T-helper 1 cell treated with Interleukin-12 subunit alpha and Interleukin-12 subunit beta and Interleukin-4 antibody, amounts not matched to agents 30 ng/mL and 1 ng/mL, for 36 hours (primary cell): ENCODE measurements around the gene PRX. TPM values are rescaled to one million over a fixed set of nuclear protein-coding genes. Genes with fewer than 3 reads are reported as not detected.
"Not testable (repeated sequence)": the region's sequence is repeated elsewhere in the genome, so short reads cannot be mapped to it uniquely, and the experiment has no call there.

ENCODE experiments used
- intact Hi-C: fragments of 100-400 bp; cut with micrococcal nuclease; formaldehyde crosslinking; loops from one replicate; pipeline ENCODE4 v1.15.1; 2024
- total RNA-seq: library from RNA; stranded (reverse); gene quantifications from 2 replicates; pipeline ENCODE4 v1.2.3, GENCODE V29; 2022

PRX gene
- total RNA-seq, 1 donor from 2014 or later, result 0.66 TPM

DNA sequence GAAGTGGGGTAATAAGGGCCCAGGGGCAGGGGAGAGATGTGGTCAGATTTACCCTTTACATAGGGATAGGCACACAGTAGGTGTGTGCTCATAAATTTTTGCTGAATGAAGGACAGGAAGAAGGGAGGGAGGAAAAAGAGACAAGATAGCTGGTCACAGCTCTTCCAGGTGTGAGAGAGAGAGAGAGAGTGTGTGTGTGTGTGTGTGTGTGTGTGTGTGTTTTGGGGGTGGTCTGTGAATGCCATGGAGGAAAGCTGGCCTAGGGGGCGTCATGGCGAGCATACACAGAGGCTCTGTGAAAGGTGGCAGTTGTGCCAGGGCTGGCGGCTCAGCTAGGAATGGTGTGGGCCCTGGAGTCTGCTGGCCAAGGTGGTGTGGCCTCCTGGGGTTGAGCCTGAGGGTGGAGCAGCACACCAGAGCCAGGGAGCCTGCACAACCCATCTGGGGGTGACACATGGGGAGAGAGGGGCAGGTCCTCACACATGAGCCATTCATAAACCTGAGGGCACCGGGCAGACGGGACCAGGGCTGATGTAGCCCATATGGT lies 6.0 kb upstream of the PRX start:
- intact Hi-C loops, result no loop called here

DNA sequence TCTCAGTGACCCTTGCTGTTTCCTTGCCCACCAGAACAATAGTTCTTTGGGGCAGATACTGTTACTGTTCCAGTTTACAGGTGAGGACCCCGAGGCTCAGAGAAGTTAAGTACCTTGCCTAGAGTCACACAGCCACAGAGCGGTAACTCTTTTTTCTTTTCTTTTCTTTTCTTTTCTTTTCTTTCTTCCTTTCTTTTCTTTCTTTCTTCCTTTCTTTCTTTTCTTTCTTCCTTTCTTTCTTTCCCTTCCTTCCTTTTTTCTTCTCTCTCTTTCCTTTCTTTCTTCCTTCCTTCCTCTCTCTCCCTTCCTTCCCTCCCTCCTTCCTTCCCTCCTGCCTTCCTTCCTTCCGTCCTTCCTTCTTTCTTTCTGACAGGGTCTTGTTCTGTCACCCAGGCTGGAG lies 4.9 kb upstream of the PRX start:
- intact Hi-C loops, result no loop called here

DNA sequence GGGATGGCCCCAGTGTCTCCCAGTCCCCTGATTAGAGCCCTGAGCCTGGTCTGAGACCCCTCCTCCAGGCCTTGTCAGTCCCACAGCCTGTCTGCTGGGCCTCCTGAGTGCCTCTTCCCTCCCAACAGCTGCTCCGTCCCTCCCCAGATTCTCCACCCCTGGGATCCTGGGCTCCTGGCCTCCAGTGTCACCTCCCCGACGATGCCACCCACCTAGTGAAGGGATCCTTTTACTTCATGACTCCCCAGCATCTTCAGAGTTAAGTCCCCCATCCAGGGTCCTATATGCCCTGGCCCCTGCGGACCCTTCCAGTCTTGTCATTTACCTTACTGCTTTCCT lies 4.4 kb upstream of the PRX start:
- intact Hi-C loops, result no loop called here

DNA sequence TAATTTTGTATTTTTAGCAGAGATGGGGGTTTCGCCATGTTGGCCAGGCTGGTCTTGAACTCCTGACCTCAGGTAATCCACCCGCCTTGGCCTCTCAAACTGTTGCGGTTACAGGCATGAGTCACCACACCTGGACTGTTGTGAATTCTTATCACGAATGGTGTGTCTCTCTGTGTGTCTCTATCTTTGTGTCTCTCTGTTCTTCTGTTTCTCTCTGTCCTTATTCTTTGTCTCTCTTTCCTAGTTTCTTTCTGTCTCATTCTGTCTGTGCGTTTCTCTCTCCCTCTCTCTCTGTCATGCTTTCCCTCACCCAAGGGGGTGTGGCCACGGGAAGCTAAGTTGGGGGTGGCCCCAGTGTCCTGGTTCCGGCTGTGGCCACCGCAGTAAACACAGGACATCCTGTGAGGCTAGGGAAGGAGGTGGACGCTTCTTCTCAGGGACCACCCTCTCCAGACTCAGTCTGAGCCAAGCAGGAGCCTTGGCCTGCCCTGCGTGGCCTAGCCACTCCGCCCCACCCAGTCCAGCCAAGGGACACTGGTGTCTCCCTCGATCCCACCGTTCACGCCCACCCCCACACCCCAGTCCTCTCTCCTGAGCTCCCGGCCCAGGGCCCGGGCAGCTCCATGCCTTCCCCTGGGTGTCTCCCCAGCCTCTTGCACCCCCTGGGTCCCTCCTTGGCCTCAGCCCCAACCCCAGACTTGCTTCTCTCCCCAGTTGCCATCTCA lies 3.9 kb upstream of the PRX start:
- intact Hi-C loops, result no loop called here

- intact Hi-C loops, result no loop called here
Measured at GRCh38 chr19:40415768-40416167, 2.6 kb upstream of the PRX start.

GRCh38 chr19:40414542-40415535 lies 1.7 kb upstream of the PRX start:
- intact Hi-C loops, result no loop called here

DNA sequence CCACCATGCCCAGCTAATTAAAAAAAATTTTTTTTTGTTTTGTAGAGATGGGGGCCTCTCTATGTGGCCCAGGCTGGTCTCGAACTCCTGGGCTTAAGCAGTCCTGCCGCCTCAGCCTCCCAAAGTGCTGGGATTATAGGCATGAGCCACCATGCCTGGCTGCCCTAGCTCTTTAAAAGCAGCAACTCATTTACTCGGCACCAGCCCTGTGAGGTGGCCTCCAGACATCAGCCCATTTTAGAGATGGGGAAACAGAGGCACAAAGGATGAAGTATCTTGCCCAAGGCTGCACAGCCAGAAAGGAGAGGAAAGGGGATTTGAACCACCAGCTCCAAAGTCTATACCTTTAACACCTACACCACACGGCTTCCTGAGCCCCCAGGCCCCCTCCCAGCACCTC lies 312 bp downstream of the PRX start:
- intact Hi-C loops, result no loop called here

DNA sequence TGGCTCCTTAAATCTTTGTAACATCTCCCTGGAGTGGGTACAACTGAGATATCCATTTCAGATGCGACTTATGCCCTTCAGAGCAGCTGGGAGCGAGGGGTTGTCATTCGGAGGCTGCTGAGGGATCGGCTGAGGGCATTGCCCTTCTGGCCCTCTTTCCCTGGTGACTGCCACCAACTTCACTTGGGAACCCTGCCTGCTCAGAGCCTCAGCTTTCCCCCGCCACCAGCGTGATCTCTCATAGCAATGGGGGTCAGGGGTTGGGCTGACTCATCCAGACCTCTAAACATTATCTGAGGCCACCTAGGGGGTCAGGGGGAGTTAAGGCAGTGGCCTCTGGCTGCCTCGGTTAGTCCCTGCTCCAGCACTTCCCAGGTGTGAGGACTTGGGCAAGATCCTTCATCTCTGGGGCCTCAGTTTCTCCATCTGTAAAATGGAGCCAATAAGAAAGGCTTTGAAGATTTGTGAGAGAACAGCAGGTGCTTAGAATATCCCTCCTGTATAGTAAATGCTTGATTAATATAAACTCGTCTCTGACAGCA lies 1.1 kb downstream of the PRX start:
- intact Hi-C loops, result no loop called here

DNA sequence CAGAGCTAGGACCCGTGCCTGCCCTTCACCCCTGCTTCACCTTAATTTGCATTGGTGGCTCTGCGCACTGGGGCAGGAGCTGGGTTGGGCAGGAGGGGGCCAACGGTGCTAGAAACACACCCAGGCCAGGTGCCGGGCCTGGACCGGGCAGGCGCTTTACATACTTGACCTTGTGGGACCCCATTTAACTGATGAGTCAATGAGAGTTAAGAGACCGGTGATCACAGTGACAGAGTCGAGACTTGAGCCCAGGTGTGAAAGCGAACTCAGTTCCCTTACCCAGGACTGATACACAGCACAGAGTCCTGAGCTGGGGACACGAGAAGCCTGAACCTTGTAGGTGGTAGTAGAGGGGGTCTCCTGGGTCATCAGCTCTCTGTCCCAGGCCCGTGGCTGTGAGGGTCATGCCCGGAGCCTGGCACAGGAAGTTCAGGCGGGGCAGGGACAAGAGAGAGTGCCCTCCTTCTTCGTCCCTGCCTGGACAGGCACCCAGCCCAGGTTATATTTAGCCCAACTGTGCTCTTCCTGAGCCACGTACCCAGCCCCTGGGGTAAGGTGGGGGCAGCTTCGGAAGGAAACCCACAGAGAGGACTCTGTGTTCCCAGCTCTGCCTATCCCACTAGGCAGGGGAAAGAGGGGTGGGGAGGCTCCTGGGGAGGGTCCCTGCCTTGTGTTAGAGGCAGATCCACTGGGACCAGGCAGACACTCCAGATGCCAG lies 1.9 kb downstream of the PRX start:
- intact Hi-C loops, result no loop called here

DNA sequence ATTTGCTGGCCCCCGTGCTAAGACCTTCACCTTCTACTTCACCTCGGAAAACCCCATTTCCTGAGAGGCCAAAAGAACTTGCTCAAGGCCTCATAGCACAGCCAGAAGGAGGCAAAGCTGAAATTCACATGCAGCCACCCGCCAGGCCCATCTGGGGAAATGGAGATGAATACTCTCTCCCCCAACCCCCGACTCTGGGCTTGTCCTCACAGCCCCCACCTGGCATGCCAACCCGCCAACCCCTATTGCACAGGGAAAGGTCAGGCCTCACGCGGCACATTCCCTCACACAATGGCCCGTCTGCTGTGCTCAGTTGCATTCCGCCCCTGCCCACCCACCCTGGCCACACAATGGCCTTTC lies 3.2 kb downstream of the PRX start:
- intact Hi-C loops, result no loop called here

DNA sequence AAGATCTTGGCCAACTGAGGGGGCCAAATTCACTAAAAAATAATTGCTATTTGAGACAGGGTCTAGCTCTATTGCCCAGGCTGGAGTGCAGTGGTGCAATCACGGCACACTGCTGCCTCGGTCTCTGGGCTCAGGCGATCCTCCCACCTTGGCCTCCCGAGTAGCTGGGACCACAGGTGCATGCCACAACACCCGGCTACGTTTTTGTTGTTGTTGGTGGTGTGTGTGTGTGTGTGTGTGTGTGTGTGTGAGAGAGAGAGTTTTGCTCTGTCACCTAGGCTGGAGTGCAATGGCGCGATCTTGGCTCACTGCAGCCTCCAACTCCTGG lies 4.6 kb downstream of the PRX start:
- intact Hi-C loops, result not testable (repeated sequence)

- intact Hi-C loops, result no loop called here
Measured at GRCh38 chr19:40407714-40408597, 5.2 kb downstream of the PRX start.

DNA sequence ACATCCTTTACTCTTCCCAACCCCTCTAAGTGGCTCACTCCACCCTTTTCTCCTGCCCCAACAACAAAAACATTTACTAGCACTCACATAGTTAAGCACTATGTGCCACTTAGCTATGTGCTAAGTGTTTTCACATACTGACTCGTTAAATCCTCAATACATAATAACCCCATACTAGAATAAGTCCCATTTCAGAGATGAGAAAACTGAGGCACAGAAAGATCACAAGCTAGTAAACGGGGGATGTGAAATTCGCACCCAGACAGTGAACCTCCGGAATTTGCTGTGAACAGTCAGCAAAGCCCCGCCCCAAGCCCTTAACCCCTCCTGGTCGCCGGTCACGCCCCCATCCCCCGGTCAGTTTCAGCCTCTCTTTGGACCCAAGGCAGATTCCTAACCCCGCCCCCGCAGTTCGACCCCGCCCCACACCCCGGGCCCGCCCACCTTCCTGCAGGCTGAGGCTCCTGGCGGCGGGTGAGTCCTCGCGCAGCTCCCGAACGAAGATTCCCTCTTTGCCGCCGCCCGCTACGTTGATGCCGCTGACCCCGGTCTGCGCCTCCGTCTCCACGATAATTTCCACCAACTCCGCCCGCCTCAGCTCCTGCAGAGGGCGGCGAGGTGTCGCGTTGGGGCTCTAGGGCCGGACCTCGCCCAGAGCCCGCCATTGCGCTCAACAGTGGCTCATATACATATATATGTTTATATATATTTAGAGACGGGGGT lies 9.8 kb downstream of the PRX start:
- intact Hi-C loops, result loop anchor here (1.0 kb wide), 3 partner anchors 55 to 287 kb away; partner anchors contain the start of genes C19orf47, NUMBL and PLD3

DNA sequence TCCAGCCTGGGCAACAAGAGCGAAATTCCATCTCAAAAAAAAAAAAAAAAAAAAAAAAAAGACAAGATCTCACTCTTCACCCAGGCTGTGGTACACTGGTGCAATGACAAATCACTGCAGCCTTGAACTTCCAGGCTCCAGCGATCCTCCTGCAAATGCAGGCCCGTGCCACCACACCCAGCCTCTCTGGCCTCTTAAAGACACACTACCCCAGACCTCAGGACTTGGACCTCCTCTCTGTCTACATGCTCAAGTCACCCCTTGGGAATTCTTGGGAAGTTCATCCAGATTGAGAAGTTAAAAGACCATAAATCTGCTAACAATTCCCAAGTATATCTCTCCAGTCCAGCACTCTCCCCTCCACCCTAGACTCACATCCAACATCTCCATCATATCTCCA lies 12.6 kb downstream of the PRX start:
- intact Hi-C loops, result no loop called here

- intact Hi-C loops, result no loop called here
Measured at GRCh38 chr19:40398417-40399131, 14.6 kb downstream of the PRX start.

DNA sequence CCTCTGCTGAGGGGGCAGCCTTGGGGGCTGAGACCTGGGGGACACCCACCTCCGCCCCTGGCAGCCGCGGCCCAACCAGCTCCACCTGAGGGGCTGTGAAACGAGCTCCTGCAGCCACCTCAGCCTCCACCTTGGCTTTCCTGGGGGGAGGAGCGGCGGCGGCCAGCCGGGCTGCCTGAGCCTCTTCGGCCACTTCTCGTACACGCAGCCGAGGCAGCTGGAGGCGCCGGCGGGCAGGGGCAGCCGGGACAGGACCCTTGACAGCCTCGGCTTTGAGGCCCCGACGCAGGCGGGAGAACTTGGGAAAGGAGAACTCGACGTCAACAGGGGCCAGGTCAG lies 15.6 kb downstream of the PRX start:
- intact Hi-C loops, result no loop called here

DNA sequence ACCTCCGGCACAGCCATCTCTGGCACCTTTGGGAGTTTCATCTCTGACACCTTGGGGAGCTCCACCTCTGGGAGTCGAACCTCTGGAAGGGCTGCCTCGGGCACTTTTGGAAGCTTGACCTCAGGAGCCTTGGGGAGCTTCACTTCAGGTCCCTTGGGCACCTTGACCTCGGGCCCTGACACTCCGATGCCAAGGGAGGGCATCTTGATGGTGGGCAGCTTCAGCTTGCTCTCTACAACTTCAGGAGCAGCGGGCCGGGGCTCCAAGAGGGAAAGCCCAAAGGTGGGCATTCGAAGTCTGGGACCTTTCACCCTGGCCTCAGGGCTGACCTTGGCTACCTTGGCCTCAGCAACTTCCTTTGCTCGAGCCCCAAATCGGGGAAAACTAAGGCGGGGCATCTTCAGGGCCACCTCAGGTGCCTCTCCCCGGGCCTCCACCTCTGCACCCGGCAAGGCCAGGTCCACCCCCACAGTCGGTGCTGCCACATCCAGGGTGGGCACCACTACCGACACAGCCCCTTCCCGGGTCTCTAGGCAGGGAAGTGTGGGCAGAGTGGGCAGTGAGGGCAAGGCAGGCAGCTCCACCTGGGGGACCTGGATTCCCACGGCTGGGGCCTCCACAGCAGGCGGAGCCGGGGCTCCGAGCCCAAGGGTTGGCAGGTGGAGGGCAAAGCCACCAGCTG lies 16.2 kb downstream of the PRX start:
- intact Hi-C loops, result no loop called here

- intact Hi-C loops, result no loop called here
Measured at GRCh38 chr19:40395956-40396355, 17.2 kb downstream of the PRX start.

- intact Hi-C loops, result no loop called here
Measured at GRCh38 chr19:40394816-40395210, 18.4 kb downstream of the PRX start.
